Esophagus squamous epithelium (tissue), 5 donors: ENCODE results near the gene CYP4F12. TPM values are rescaled to one million over a fixed set of nuclear protein-coding genes. Genes with fewer than 3 reads are reported as not detected.

Experiments used
- DNase-seq: peaks from one replicate; lab custom pipeline; 2025; lab: John Stamatoyannopoulos, UW
- H3K27ac ChIP-seq, 4 donors: fragments of 200-600 bp; sonication (generic); one replicate each; pipeline ENCODE4 v1.5.1; 2016 to 2019; ENCODE audit warnings: mild to moderate bottlenecking in 1 of 4
- H3K27me3 ChIP-seq, 4 donors: fragments of 200-600 bp; sonication (generic); 1 replicate in 3 of 4; 2 replicates in 1 of 4; pipeline versions ENCODE4 v1.5.1 to v1.6.0; 2017 to 2021; ENCODE audit warnings: antibody characterized with exemption in 1 of 4
- H3K36me3 ChIP-seq, 3 donors: fragments of 200-600 bp; sonication (generic); one replicate each; pipeline ENCODE4 v1.5.1; 2016 to 2019
- H3K4me1 ChIP-seq, 3 donors: fragments of 200-600 bp; sonication (generic); one replicate each; pipeline ENCODE4 v1.5.1; 2017 to 2019
- H3K4me3 ChIP-seq, 4 donors: fragments of 200-600 bp; sonication (generic); 1 replicate in 3 of 4; 2 replicates in 1 of 4; pipeline ENCODE4 v1.5.1; 2016 to 2019; ENCODE audit warnings: mild to moderate bottlenecking in 2 of 4, moderate library complexity in 1 of 4
- H3K9me3 ChIP-seq, 3 donors: fragments of 200-600 bp; sonication (generic); one replicate each; pipeline ENCODE4 v1.5.1; 2016 to 2019
- POLR2A ChIP-seq, 4 donors: fragments of 450-650 bp; IDR thresholded peaks; one replicate each; pipeline ENCODE4 v1.6.1; 2017; ENCODE audit warnings: antibody characterized with exemption in 4 of 4, mild to moderate bottlenecking in 4 of 4, moderate library complexity in 3 of 4
- WGBS, 2 donors: methylation state at CpG; one replicate each; pipeline ENCODE4 v1.1.5; 2018; 5-methylcytosine and 5-hydroxymethylcytosine counted together
- intact Hi-C: fragments of 100-400 bp; cut with DNase I; formaldehyde crosslinking; loops from one replicate; pipeline ENCODE4 v1.15.0; 2022
- total RNA-seq, 4 donors: library from RNA; depleted of rRNA; stranded (reverse); fragments of >200 nt; gene quantifications; one replicate each; pipeline ENCODE4 v1.1.0, GENCODE V29; 2016
- TF ChIP-seq, protein P1 (sequence below), 6 experiments: fragments of 450-650 bp in 4 of 6; fragments of 200-600 bp in 2 of 6; sonication (generic) in 2 of 6; IDR thresholded peaks; one replicate each; pipeline ENCODE4 v1.5.1; 2016 to 2019; ENCODE audit warnings: antibody characterized with exemption in 6 of 6, mild to moderate bottlenecking in 4 of 6, moderate library complexity in 4 of 6
- donor health status: DM: yes; HTN: yes; CAD: no.

The CYP4F12 gene
- total RNA-seq, 4 donors from 2014 or later: 34.5 to 79.3 (median 61.0) TPM

DNA sequence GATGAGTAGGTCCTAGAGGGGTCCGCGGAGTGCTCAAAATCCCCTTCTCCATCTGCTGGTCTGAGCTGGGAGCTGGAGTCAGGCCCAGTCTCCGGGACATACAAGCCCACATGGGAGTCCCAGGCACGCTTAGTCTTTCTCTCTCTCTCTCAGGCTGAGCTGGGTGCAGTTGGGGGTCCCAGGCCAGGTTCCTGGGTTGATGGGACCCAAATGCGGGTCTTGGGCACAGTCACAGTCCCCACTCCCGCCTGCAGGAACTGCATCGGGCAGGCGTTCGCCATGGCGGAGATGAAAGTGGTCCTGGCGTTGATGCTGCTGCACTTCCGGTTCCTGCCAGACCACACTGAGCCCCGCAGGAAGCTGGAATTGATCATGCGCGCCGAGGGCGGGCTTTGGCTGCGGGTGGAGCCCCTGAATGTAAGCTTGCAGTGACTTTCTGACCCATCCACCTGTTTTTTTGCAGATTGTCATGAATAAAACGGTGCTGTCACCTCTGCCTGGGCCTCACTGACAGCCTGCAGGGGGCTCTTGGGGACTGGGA, 23.8 kb downstream of the CYP4F12 start:
- DNase-seq: no peak
- H3K4me3 ChIP-seq: no peak overlapping the region
- H3K27ac ChIP-seq: no peak overlapping the region
- no peak for TF ChIP-seq POLR2A (IDR thresholded peaks at IDR 0.05)
- TF ChIP-seq, protein P1, sequence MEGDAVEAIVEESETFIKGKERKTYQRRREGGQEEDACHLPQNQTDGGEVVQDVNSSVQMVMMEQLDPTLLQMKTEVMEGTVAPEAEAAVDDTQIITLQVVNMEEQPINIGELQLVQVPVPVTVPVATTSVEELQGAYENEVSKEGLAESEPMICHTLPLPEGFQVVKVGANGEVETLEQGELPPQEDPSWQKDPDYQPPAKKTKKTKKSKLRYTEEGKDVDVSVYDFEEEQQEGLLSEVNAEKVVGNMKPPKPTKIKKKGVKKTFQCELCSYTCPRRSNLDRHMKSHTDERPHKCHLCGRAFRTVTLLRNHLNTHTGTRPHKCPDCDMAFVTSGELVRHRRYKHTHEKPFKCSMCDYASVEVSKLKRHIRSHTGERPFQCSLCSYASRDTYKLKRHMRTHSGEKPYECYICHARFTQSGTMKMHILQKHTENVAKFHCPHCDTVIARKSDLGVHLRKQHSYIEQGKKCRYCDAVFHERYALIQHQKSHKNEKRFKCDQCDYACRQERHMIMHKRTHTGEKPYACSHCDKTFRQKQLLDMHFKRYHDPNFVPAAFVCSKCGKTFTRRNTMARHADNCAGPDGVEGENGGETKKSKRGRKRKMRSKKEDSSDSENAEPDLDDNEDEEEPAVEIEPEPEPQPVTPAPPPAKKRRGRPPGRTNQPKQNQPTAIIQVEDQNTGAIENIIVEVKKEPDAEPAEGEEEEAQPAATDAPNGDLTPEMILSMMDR (IDR thresholded peaks at IDR 0.05): no peak
- H3K9me3 ChIP-seq: no peaks in the 10 kb centered on the region
- 83 to 95% methylated on average over 4 to 10 of the region's 19 CpGs for WGBS, 2 donors
- peaks cover 0 to 9% (median 4%) of the 10 kb centered on the region in 3 donors for H3K4me1 ChIP-seq
- H3K27me3 ChIP-seq: no peaks in the 10 kb centered on the region
- peaks cover 0 to 48% (median 0%) of the 10 kb centered on the region in 3 donors for H3K36me3 ChIP-seq
- intact Hi-C loops: no loop called here

DNA sequence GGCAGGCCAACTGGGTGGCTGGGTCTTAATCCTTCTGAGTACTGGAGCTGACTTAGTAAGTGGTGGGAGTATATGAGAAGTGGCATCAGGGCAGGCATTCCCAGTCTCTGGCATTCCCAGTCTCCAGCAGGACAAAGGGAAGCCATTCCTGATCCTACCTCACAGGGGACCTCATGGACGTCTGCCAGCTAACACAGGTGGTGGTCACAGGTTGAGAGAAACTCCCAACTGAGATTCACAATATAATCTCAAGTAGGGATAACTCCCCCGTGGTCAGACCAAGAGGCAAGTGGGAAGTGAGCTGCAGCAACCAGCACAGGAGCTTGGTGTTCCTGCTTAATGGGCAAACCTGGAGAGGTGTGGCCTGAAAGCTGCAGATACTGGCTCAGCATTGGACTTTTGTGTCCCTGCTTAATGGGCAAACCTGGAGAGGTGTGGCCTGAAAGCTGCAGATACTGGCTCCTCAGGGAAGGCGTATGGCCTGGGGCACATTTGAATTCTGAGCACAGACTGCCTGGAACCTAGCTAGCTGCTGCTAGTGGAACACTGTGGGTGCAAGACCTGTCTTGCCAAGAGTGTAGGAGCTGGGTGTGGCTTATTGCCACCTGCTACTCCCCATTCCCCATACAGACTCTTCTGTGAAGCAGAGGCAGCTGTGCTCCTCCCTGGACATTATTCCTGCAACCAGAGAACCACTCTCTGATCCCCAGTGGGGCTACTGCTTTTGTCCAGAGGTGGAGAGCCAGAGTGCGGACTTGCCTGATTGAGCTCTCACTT, 29.1 kb downstream of the CYP4F12 start:
- intact Hi-C loops: no loop called here
- Histone ChIP-seq H3K27me3 (no peaks in the 10 kb centered on the region), H3K9me3 (no peaks in the 10 kb centered on the region), H3K36me3 (peaks cover 0 to 35% (median 0%) of the 10 kb centered on the region in 3 donors), H3K4me1 (peaks cover 17 to 34% (median 23%) of the 10 kb centered on the region in 3 donors), H3K27ac (peak overlapping the region; percentile 78 to 84 (median 82)), H3K4me3 (peak overlapping the region in 2 of 4 donors; percentile 2 to 37)
- TF ChIP-seq POLR2A (IDR thresholded peaks at IDR 0.05): peak in 1 of 4 donors; percentile 26
- TF ChIP-seq, protein P1 (IDR thresholded peaks at IDR 0.05): no peak
- 33 to 35% methylated on average over 1 to 2 of the region's 4 CpGs for WGBS, 2 donors
- no peak for DNase-seq

DNA sequence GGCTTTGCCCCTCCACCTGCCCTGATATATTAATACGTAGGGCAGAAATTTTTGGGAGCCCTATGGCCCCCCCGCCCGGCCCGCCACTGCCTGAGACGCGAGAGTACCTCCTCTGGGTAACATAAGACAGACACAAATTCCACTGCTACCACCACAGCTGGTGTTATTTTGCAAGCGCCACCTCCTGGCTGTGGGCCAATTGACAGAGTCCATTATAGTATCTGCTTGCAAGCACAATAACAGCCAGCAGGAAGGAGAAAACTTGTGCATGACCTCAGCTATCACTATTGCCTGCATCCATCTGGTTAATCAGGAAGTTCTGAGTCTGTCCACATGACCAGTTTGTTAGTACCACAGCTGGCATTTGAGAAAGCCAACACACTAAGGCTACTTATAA, 29.6 kb downstream of the CYP4F12 start:
- Histone ChIP-seq H3K27ac (peak overlapping the region; percentile 78 to 84 (median 82)), H3K27me3 (no peaks in the 10 kb centered on the region), H3K4me1 (peaks cover 17 to 34% (median 23%) of the 10 kb centered on the region in 3 donors), H3K36me3 (peaks cover 0 to 30% (median 0%) of the 10 kb centered on the region in 3 donors), H3K4me3 (peak overlapping the region in 2 of 4 donors; percentile 2 to 37), H3K9me3 (no peaks in the 10 kb centered on the region)
- peak; percentile 38 for DNase-seq
- intact Hi-C loops: no loop called here
- TF ChIP-seq POLR2A (IDR thresholded peaks at IDR 0.05): no peak
- TF ChIP-seq, protein P1 (IDR thresholded peaks at IDR 0.05): peak in 1 of 6 experiments; percentile 20
- WGBS, 2 donors: 14% methylated on average over 4 of the region's 7 CpGs; no CpG with 5 or more reads in 1 of the 2 donors

DNA sequence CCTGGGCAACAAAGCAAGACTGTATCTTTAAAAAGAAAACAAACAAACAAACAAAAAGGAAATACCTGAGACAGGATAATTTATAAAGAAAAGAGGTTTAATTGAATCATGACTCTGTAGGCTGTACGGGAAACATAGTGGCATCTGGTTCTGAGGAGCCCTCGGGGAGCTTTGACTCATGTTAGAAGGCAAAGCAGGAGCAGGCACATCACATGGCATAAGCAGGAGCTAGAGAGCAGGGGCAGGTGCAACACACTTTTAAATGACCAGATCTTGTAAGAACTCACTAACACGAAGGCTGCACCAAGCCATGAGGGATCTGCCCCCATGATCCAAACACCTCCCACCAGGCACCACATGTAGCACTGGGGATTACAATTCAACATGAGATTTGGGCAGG, 41.8 kb downstream of the CYP4F12 start:
- H3K4me3 ChIP-seq: no peak overlapping the region
- no peak overlapping the region for H3K27ac ChIP-seq
- H3K36me3 ChIP-seq: no peaks in the 10 kb centered on the region
- 29 to 66% methylated on average over 3 of the region's 3 CpGs for WGBS, 2 donors
- intact Hi-C loops: no loop called here
- H3K27me3 ChIP-seq: peaks cover 0 to 24% (median 0%) of the 10 kb centered on the region in 4 donors
- H3K9me3 ChIP-seq: no peaks in the 10 kb centered on the region
- TF ChIP-seq, protein P1 (IDR thresholded peaks at IDR 0.05): no peak
- no peak for TF ChIP-seq POLR2A (IDR thresholded peaks at IDR 0.05)
- no peak for DNase-seq
- no peaks in the 10 kb centered on the region for H3K4me1 ChIP-seq

DNA sequence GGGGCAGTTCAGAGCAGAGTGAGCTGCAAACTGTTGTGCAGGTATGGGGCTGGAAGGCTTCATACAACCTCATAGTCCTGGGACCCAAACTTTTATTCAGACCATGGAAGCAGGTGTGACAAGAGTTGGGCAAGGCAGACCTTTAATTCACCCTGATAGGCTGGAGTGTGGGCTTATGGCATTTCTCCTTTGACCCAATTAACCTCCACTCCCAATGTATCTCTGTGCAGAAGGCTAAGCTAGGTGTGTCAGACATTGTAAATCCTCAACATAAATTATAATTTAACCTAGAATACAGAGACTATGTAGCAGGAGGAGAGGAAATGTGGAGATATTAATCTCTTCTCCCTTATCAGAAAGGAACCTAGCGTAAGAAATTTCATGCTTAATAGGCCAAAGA, 42.8 kb downstream of the CYP4F12 start:
- Histone ChIP-seq H3K27me3 (peaks cover 0 to 34% (median 0%) of the 10 kb centered on the region in 4 donors), H3K27ac (no peak overlapping the region), H3K4me3 (no peak overlapping the region), H3K4me1 (no peaks in the 10 kb centered on the region), H3K36me3 (no peaks in the 10 kb centered on the region), H3K9me3 (no peaks in the 10 kb centered on the region)
- intact Hi-C loops: no loop called here
- no peak for DNase-seq
- TF ChIP-seq, protein P1 (IDR thresholded peaks at IDR 0.05): no peak
- no peak for TF ChIP-seq POLR2A (IDR thresholded peaks at IDR 0.05)
- WGBS, 2 donors: 82 to 88% methylated on average over 1 of the region's 1 CpG
